B cell (primary cell): ENCODE results near the gene VSTM2B.

Experiments used
- EZH2 ChIP-seq: IDR thresholded peaks from 2 replicates; pipeline ENCODE4 v1.6.1; 2012; ENCODE audit warnings: borderline replicate concordance, low read depth, mild to moderate bottlenecking, moderate library complexity, low read length; ENCODE audit not compliant: insufficient read depth, poor library complexity, severe bottlenecking
- TF ChIP-seq, protein P1 (sequence below): fragments of 200-600 bp; IDR thresholded peaks from one replicate; pipeline ENCODE4 v1.8.0; 2022; ENCODE audit warnings: antibody characterized with exemption, mild to moderate bottlenecking

DNA sequence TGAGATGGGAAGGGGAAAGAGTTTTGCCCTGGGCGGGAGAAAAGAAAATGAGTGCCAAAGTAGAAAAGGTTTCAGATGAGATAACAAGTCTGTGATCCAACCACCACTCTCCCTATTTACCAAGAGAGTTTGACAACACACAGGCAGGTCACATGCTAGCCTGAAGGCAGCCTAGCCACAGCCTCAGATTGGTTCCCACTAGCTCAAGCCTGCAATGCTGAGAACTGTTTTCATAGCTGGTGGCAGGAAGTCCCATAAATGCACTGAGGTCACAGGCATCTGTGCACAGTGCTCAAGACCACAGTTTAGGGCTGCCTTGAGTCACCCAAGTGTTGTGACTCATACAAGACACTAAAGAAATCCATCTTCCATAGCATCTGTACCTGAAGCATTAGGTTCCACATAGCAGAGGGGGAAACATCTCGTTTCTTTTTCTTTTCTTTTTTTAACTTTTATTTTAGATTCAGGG lies 61.8 kb downstream of the VSTM2B start:
- TF ChIP-seq, protein P1, sequence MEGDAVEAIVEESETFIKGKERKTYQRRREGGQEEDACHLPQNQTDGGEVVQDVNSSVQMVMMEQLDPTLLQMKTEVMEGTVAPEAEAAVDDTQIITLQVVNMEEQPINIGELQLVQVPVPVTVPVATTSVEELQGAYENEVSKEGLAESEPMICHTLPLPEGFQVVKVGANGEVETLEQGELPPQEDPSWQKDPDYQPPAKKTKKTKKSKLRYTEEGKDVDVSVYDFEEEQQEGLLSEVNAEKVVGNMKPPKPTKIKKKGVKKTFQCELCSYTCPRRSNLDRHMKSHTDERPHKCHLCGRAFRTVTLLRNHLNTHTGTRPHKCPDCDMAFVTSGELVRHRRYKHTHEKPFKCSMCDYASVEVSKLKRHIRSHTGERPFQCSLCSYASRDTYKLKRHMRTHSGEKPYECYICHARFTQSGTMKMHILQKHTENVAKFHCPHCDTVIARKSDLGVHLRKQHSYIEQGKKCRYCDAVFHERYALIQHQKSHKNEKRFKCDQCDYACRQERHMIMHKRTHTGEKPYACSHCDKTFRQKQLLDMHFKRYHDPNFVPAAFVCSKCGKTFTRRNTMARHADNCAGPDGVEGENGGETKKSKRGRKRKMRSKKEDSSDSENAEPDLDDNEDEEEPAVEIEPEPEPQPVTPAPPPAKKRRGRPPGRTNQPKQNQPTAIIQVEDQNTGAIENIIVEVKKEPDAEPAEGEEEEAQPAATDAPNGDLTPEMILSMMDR: no peak
- TF ChIP-seq EZH2: no peak
